ENCODE measurements around the gene WDCP. TPM values are rescaled to one million over a fixed set of nuclear protein-coding genes. Genes with fewer than 3 reads are reported as not detected.

WDCP gene
- total and polyA plus RNA-seq, 2 donors (not counting 3 experiments of a cell fraction or from before 2014, with no cell fraction given), result 9.6 to 15.4 TPM

- H3K27ac ChIP-seq (ENCODE audit: insufficient read depth, low read depth, low read length), result no peak overlapping the region
- BruUV-seq (replicated peaks), result no TSS peak
- H3K9ac ChIP-seq (replicated peaks; ENCODE audit: extremely low read depth, insufficient read depth, low read length), result no peak overlapping the region
- H3K36me3 ChIP-seq (ENCODE audit: control insufficient read depth in 2 of 2, extremely low read depth in 1 of 2, insufficient read depth in 2 of 2, low read length in 2 of 2), result no peaks in the 10 kb centered on the region
- H4K20me1 ChIP-seq (replicated peaks; ENCODE audit: control insufficient read depth, extremely low read depth, insufficient read depth, low read length), result no peaks in the 10 kb centered on the region
- no peaks in the 10 kb centered on the region for H3K79me2 ChIP-seq (ENCODE audit: control insufficient read depth, insufficient read depth, low read length)
- intact Hi-C loops (cut with micrococcal nuclease) (no loop called here), dilution Hi-C loops (cut with MboI; ENCODE audit: extremely low pct_ligation_motif_present, low sequenced_read_pairs) (no loop called here)
- no peak overlapping the region for H3K4me3 ChIP-seq (replicated peaks in 1 of 3; ENCODE audit: insufficient read depth in 1 of 3, low read depth in 1 of 3, low read length in 3 of 3)
- FAIRE-seq (no peak), DNase-seq (ENCODE audit: low read depth, low spot score) (no peak)
- no peaks in the 10 kb centered on the region for H3K9me3 ChIP-seq (replicated peaks; ENCODE audit: control insufficient read depth, insufficient read depth, low read length)
- H3K4me1 ChIP-seq (ENCODE audit: control insufficient read depth, extremely low read depth, insufficient read depth, low read length), result peaks cover 9% of the 10 kb centered on the region
- CTCF ChIA-PET, result no interaction called here
- H2AFZ ChIP-seq (ENCODE audit: low read depth, low read length), result no peak overlapping the region
- POLR2A ChIA-PET, result no interaction called here
- H3K9me1 ChIP-seq (replicated peaks; ENCODE audit: control insufficient read depth, extremely low read depth, insufficient read depth, low read length), result no peaks in the 10 kb centered on the region
- no peak overlapping the region for H3K4me2 ChIP-seq (ENCODE audit: insufficient read depth, low read length)
- no peaks in the 10 kb centered on the region for H3K27me3 ChIP-seq (ENCODE audit: control insufficient read depth in 2 of 2, insufficient read depth in 2 of 2, low read length in 2 of 2)
- TF ChIP-seq EZH2 (IDR thresholded peaks at IDR 0.05; ENCODE audit: borderline replicate concordance, low read depth, low read length, severe bottlenecking) (no peak), GATA2 (IDR thresholded peaks at IDR 0.05; ENCODE audit: insufficient read depth, insufficient read length, low read depth, low read length) (no peak), JUN (IDR thresholded peaks at IDR 0.05; ENCODE audit: borderline replicate concordance, insufficient read depth, insufficient read length, low read depth) (no peak), POLR2AphosphoS5 (IDR thresholded peaks at IDR 0.05; ENCODE audit: insufficient read depth, low read depth, low read length) (no peak), MYC (IDR thresholded peaks at IDR 0.05; ENCODE audit: low read depth, low read length) (no peak), POLR2A (IDR thresholded peaks at IDR 0.05; ENCODE audit: low read depth, low read length) (no peak), FOS (IDR thresholded peaks at IDR 0.05; ENCODE audit: borderline replicate concordance, insufficient read depth, low read length) (no peak), CTCF (IDR thresholded peaks at IDR 0.05; ENCODE audit: extremely low read depth in 1 of 2, insufficient read depth in 1 of 2, low read depth in 1 of 2, low read length in 2 of 2) (no peak)
Observed at GRCh38 chr2:24008672-24009366, 38.4 kb downstream of the WDCP start.
